HG03520 (cell line): ENCODE measurements around the gene CCDC60.

Experiments
- ATAC-seq: cut with Tn5 transposase; IDR thresholded peaks from one replicate; pipeline ENCODE4 v1.9.1; 2021; ENCODE audit warnings: mild to moderate bottlenecking, moderate library complexity; ENCODE audit not compliant: unreplicated experiment

Gene CCDC60

DNA sequence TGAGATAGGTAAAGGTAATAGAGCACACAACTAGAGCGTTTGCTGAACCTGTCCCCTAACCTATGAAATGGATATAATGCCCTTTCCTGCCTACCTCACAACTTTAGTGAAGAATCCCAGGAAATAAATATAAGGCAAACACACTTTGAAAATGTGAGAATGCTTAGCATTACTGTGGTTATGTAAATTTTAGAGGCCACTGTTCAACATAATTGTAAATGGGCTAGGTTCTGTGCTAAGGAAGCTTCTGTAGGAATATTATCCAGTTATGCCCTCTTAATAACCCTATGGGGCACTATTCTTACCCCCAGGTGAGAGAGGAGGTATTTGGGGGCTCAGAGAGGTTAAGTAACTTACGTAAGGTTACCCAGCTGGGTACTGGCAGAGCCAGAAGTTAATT, 166.5 kb downstream of the CCDC60 start:
- ATAC-seq, result no peak

DNA sequence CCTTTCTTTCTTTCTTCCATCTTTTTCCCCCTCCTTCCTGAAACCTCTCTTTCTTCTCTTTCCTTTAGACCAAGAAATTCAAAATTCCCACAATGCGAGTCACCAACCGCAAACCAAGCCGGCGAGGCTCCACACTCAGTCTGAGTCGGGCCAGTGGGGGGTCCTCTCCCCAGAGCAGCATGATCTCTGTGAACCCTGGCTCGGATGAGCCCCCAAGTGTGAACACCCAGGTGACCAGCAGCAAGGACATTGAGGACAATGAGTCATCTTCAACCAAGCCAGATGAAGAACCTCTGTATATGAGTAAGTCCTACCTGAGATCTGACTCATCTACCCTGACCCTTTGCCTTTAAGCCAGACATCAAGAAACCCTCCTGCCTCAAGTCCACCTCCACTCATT, 170.5 kb downstream of the CCDC60 start:
- no peak for ATAC-seq

DNA sequence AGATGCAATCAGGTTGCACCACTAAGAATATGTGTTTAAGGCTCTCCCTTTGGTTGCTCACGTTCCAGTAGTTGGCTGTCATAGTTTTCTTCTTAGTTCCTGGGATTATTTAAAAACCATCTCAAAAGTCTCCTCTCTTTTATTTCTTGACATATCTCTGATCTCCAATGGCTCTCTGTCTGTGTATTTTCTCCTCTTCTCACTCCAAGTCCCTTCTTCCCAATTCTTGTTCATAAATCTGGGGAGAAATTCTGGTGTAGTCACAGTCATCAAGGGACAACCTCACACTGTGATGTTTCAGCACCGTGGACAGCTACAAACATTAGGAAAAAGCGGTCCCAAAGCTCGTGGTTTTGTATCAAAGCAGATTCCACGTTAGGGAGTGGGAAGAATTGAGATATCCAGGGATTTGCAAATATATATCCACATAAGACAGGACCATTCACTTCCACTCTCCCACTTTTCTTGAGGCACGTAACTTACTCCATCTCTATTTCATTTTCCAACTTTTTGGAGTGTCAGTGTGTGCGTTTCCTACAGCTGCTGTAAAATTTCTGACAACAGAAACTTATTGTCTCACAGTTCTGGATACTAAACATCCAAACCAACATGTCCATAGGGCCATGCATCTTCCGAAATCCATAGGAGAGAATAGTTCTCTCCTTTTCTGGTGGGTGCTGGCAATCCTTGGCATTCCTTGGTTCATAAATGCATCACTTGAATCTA, 178.4 kb downstream of the CCDC60 start:
- ATAC-seq, result no peak

DNA sequence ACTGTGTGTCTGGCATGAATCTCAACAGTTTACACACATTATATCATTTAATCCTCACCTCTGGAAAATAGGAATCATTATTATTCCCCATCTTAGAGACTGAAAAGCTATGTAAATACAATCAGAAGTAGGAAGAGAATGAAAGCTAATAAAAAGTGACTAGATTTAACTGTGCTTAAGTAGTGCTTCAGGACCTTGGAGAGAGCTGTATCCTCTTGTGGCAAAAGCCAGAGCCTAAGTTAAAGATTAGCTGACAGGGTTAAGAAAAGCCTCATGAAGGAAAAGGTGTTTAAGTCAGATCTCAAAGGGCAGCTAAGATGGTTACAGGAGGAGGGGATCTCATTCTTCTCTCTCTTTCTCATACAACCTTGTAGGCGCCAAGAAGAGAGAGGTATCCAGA, 193.7 kb downstream of the CCDC60 start:
- ATAC-seq, result no peak

DNA sequence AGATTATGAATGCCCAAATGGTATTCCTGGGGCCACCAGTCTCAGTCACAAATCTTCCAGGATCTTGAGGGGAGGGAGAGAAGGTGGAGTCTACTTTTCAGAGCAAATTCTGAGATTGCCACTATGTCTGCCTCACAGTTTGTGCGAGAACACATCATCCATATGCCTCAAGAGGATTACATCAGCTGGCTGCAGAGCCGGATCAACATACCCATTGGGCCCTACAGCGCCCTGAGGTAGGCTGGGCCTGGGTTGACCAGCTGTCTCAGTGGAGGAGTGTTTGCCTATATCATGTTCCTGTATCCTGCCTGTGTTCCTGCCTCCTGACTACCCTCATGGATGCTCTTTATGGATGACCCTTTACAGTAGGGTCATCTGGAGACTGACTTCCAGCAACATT, 205.9 kb downstream of the CCDC60 start:
- no peak for ATAC-seq

DNA sequence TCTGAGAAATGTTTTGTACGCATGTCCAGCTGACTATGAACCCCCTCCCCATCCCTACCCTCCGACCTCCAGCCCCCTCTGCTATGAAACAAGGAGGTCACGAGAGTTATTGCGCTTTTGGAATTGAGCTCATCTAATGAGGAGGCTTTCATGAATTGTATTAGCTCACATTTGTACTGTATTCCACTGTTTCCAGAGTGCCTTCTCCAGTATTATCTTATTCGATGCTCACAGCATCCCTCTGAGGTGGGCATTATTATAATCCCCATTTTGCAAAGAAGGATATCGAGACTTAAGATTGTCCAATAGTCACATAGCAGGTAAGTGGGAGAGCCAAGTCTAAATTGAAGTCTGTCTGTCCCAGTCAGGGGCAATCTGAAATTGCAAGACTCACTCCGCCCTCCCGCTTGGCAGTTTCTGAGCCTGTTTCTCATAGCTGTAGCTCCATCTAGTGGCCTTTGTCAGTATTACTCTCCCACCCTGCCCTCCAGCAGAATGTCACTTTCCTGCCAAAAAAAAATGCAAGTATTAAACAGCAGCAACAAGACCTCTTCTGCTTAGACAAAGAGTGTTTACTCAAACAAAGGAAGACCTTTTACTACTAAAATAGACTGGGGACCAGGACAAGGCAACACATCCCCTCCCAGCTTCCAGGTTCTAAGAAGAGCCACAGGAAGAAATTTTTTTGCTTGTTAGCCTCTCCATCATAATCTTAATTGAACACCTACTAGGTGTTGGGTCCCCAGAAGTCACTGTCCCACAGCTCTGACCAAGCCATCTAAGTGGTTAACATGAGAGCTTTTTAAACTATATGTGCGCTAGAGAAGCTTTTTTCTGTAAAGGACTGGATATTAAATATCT, 210.5 kb downstream of the CCDC60 start:
- no peak for ATAC-seq

DNA sequence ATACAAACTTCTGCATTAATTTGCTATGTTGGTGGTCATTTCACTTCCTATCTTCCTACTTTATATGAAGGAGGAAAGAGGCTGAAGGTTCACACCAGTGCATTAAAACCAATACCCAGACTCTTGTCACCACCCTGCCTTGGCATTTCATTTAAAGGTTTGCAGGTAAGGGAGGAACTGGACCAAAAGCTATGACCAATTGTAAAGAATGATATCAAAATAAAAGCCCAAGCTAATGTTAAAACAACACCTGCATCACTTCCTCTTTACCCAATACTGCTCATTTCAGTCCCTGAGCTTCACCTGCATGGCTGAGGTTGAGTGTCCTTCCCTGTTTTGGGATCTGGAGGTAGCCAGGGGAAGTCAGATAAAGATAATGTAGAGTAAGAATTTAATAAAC, 211.8 kb downstream of the CCDC60 start:
- ATAC-seq, result no peak

DNA sequence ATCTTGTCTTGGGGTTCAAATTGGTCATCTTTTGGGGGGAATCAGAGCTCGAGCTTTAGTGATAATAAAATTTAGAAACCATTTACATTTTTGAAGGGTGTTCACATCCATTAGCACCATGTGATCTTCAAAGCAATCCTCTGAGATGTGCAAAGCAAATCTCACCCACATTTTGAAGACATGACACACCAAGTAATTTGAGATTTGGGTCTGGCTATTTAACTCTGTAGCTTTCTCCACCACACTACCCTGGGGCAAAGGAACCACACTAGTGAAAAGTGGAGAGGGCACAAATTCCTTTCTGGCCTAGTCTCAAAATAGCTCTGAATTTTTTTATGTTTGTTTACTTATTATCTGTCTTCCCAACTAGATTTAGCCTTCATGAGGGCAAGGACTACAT, 212.5 kb downstream of the CCDC60 start:
- no peak for ATAC-seq

DNA sequence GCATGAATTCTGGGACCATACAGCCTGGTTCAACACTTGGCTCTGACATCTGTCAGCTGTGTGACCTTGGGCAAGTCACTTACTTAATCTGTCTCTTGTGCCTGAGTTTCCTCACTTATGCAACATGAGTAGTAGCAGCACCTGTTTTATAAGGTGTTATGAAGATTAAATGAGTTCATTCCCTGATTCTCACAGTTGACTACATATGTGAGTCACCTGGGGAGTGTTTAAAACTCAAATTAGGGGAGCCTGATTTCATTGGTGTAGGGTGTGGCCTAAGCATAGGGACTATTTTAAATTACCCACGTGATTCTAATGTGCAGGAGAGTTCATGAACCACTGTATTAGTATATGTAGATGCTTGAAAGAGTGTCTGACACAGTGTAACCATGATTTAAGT, 222.3 kb downstream of the CCDC60 start:
- ATAC-seq, result no peak

DNA sequence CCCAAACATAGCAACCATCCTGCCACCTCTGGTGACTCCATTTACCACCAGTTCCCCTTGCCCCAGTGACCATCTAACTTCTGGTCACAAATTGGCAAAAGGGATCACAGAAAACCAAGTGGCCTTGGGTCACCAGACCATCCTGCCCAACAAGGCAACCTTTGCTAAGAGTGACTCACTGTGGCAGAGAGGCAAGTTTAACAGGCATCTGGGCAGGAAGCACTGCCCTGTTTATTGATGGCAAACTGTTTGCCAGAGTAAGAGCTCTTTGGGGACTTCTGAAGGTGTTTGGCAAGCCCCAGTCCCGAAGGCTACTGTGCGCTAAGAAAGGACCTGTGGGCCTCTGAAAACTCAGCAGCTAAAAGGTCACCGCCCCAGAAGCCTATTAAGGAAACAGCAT, 230.9 kb downstream of the CCDC60 start:
- ATAC-seq, result no peak

DNA sequence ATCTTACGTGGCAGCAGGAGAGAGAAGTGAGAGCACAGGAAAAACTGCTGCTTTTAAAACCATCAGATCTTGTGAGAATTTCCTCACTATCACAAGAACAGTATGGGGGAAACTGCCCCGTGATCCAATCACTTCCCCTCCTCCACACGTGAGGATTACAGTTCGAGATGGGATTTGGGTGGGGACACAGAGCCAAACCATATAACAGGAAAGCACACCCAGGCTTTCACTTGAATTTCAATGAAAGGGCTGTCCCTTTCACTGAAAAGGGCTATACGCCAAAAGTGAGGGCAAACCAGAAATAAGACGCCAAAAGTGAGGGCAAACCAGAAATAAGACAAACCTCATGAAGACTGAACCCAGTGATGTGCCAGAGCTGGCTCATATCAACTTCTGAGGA, 236.2 kb downstream of the CCDC60 start:
- ATAC-seq, result no peak

DNA sequence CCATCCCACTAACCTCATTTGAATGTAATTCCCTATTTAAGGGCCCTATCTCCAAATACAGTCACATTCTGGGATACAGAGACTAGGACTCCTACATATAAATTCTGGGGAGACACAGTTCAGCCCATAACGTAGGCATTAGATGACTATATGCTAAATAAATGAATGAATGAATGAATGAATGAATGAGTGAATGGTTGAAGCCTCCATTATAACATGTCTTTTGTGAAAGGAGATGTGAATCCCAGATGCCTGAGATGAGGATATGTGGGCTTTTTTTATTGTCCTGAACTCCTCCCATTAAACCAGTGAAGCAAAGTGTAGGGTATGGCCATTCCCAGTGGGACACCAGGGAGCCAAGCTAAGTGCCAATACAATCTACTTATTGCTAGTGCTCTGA, 238.6 kb downstream of the CCDC60 start:
- ATAC-seq, result no peak

DNA sequence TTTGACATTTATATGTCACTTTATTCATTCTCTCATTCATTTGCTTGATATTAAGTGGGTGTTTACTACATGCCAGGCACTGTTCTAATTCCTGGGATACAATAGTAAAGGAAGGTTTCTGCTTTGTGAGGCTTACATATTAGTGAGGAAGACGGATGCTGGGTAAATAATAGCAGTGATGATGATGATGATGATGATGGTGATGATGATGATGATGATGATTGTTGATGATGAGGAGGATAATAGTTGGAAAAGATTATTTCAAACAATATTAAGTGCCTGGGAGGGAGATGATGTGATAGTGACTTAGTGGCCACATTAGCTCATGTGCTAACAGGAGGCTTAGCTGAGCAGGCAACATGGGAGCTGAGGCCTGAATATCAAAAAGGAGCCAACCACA, 239.7 kb downstream of the CCDC60 start:
- no peak for ATAC-seq

DNA sequence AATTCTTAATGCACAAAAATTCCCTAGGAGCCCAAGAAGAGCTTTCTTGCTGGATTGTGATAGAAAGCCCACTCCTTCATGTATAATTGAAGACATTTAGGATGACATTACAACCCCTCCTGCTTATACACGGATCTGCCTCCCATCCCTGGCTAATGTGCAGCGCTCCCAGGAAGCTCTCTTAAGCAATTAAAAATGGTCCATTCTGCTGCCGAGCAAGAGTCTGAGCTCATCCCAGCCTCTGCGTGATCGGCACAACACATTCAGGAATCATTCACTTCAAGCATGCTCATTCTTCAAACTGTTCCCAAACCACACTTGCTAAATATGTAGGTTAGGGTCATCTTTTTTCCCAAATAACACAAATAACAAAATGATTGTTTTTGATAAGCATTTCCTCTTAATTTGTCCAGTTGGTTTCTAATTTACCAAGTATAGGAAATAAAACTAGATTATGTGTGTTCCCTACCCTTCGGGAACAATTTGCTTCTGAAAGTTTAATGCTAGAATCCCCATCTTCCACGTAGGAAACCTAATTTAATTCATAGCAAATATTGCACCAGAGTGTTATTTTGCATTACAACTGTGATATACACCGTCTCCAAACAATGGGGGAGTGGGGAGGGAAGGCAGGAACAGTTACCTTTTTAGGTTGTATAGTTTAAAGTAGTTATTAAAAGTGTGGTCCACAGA, 241.7 kb downstream of the CCDC60 start:
- ATAC-seq, result no peak

DNA sequence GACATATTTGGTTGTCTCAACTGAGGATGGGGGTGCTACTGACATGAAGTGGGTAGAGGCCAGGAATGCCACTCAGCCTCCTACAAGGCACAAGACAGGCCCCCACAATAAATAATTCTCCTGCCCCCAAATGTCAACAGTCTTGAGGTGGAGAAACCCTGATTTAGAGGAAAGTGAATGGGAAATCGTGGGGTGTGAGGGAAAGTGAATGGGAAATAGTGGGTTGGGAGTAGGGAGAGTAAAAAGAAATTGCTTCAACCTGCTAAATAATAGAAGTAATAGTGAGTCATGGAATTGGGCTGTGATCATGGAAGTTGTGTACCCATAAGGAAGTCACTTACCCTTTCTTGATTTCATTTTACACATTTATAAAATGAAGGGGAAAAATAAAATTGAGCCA, 242.4 kb downstream of the CCDC60 start:
- no peak for ATAC-seq

DNA sequence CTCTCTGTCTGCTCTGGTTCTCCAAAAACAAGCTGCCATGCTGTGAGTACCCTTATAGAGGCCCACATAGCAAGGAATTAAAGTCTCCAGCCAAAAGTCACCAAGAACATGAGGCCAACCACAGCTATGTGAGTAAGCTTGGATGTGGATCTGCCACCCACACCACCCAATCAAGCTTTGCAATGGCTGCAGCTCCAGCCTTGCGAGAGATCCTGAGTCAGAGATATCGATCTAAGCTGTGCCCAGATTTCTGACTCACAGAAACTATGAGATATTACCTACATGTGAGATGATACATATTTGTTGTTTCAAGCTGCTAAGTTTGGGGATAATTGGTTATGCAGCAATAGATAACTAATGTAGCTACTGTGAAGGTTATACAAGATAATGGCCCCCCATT, 243.6 kb downstream of the CCDC60 start:
- ATAC-seq, result no peak

DNA sequence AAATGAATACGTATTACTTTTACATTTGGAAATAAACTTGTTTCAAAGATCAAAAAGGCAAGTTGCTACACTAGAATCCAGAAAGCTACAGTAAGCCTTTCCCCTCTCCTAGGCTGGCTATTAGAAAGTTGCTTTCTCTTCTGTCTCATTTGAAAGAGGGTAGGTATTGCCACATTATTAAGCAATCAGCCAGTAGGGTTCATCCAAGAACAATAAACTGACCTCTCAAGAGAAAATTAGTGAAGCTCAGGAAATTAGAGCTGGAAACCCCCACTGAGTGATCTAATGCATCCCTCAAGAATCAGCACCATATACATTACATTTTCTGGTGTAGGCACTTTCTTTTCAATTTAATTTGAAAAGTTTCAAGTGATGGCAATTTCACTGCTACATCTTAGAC, 254.6 kb downstream of the CCDC60 start:
- no peak for ATAC-seq

DNA sequence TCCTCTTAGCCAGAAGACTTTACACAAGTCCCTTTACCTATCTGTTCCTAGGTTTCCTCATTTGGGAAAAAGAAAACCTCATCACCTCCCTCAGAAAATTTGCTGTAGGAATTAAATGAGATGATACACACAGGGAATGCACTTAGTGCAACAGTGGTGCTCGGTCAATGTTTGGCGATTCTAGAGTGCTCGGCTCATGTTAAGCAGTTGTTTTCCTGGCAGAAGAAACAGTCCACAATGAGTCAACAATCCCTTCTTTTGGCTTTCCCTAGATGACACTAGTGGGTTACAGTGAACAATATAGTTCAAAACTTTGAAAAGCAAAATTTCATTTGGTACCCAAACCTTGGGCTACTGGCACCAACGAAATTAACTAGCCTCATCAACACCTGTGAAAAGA, 255.1 kb downstream of the CCDC60 start:
- no peak for ATAC-seq
